ENCODE results near the gene SERPINB7.
"Not testable (repeated sequence)": the region's sequence is repeated elsewhere in the genome, so short reads cannot be mapped to it uniquely, and the experiment has no call there.

The SERPINB7 gene, protein sequence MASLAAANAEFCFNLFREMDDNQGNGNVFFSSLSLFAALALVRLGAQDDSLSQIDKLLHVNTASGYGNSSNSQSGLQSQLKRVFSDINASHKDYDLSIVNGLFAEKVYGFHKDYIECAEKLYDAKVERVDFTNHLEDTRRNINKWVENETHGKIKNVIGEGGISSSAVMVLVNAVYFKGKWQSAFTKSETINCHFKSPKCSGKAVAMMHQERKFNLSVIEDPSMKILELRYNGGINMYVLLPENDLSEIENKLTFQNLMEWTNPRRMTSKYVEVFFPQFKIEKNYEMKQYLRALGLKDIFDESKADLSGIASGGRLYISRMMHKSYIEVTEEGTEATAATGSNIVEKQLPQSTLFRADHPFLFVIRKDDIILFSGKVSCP

DNA sequence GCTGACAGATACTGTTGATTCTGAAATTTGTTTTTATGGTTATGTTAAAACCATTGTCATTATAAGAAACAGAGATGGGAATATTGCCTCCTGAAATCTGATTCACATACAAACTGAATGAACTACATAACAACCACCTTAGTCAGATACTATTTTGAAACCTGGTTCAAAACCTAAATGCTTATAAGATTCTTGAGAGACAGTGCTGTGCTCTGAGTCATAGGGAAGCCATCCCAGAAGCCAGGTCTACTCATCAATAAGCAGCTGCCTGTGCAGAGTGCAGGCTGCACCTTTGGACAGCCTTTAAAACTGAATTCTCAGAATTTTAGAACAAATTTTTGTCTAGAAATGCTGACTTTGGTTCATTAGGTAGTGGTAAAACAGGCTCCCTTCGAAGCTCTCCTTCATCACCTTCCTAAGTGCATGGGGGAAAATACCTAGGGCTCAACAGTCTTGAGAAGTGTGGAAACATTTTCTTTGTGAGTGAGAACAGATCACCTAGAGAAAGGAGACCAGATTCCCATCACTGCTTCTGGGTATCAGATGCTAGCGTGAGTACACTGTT lies at the start of gene SERPINB7:
Gene SERPINB7 (plus strand): TSS at position 253 of the 565 bp plus-strand sequence. CDS start 6,955 bp downstream, outside the sequence.
- no peak for DNase-seq (ENCODE audit: low read depth in 2 of 2)

DNA sequence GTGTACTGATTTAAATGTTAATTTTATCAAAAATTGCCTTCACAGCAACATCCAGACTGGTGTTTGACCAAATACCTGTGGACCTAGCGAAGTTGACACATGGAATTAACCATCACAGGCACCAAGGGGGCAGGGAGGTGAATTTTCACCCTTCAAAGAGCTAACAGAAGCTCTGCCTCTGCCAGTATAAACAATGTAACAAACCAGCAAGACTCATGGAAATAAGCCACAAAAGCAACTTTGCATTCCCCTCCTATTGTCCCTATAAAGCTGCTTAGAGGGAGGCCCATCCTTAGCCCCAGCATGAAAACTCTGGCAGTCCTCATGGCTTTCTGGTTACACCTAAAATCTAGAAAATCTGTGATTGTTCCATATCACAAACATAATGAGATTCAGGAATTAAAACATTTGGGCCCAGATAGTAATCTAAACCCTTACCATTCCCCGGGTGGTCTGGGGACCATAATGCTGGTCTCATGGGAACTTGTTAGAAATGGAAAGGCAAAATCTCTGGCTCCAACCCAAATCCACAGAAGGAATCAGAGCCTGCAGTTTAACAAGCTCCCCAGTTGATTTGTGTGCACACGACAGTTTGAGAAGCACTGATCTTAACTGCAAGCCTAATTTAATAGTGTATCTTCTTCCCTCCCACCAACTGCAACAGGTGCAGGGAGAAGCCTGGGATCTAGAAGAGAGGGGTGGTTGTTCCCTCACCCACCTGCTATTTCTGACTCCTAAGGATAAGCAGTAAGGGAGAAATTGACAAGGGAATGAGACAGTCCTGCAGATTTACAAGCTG lies 49.3 kb upstream of the SERPINB7 start:
- no peak for DNase-seq (ENCODE audit: low read depth in 2 of 2)

DNA sequence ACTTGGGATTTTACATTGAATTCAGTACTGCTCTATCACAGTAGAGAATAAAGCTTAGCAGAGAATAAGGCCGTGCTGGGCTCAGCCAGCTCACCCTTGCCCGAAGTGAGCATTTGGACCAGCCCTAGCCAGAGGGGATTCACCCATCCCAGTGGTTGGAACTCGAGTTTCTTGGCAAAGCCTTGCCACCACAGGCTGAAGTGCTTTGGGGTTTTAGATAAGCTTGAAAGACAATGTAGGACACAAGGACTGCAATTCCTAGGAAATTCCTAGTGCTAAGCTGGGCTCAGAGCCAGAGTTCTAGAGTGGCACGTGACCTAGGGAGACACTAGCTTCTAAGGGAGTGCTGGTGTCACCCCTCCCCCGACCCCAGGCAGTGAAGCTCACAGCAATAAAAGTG lies 44.4 kb upstream of the SERPINB7 start:
- DNase-seq (ENCODE audit: low read depth in 2 of 2), result no peak

DNA sequence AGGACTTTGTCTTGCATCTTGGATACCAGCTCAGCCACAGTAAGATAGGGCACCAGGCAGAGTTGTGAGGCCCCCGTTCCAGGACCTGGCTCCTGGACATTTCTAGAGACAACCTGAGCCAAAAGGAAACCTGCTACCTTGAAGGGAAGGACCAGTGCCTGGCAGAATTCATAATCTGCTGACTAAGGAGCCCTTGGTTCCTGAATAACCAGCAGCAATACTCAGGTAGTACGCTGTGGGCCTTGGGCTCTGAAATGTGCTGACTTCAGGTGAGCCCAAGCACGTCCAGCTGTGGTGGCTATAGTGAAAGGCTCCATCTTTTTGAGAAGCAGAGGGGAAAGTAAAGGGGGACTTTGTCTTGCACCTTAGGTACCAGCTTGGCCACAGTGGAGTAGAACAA lies 44.0 kb upstream of the SERPINB7 start:
- DNase-seq (ENCODE audit: low read depth in 2 of 2), result no peak

DNA sequence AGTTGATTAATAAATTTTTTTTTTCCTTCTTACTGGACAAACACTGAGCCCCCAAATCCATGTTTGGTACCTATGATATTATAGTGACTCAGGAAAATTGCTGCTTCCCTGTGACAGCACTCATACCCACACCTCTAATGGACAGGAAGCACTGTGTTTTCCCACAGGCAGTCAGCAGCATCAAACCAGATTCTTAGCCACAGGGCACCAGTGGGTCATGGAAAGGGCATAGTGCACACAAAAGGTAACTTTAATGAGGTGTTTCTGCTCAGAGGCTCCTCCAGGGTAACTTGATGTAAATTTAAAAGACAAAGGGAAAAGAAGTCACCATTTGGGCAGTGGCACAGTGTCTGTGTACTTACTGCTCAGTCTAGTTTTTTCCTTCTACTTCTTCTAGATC lies 38.3 kb upstream of the SERPINB7 start:
- DNase-seq (ENCODE audit: low read depth in 2 of 2), result no peak

DNA sequence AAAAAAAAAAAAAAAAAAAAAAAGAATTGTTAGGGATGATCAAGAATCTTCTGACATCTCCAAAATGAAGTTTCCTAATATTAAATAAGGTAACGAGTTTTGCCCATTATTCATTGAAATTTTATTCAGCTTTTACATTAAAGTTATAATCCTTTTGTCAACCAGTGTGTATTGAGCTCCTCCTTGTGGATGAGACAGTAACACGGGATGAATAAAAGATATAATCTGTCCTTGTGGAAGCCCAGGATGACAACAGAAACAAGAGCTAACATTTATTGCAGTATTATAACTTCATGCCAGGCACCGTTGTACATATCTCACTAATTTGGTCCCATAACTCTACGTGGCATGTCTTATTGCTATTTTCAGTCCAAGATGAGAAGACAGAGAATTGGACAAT lies 33.4 kb upstream of the SERPINB7 start:
- no peak for DNase-seq (ENCODE audit: low read depth in 2 of 2)

DNA sequence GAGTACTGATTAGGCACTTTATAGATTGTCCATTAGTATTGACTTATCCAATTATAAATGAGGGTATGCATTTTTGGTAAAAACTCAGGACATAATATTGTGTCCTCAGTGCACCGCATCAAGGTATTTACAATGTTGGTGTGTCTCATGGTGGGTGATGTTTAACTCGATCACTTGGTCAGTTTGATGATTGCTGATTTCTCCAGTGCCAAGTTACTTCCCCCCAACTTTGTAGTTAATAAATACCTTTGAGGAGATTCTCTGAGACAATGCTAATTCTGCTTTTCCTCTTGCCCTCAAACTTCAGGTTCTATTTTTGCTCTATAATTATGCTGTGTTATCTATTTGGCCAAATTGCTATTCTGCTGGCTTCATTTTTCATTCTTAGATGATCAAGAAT lies 28.2 kb upstream of the SERPINB7 start:
- no peak for DNase-seq (ENCODE audit: low read depth in 2 of 2)

DNA sequence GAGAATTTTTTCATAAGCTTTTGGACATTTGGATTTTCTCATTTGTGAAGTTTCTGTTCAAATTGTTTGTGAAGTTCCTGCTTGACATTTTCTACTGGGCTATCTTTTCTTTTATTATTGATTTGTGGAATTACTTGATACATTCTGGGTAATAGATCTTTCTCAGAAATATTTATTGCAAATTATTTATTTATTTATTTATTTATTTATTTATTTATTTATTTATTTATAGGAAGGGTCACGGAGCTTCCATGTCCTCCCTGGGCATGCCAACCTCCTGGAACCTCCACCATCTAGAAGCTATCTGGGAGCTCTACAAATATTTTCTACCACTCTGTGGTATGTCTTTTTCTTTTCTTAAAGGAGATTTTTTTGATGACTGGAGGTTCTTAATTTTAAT lies 25.7 kb upstream of the SERPINB7 start:
- no peak for DNase-seq (ENCODE audit: low read depth in 2 of 2)

DNA sequence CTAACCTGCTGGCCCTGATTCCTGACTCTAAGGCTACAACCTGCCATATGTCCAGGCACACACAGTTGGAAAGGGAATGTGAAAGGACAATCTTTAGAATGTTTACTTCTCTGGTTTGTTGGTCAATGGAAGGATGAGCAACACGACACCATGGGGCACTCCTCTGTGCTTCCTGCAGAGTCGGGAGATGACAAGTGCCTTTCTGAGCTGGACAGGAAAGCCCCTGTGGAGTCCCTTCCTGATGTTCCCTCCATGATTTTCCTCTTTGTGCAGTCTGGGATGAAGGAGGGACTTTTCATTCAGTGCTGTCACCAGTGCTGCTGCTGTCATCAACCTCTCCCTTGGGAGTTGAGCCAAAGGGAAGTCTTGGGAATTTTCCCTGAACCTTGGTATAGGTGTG lies 22.6 kb upstream of the SERPINB7 start:
- no peak for DNase-seq (ENCODE audit: low read depth in 2 of 2)

DNA sequence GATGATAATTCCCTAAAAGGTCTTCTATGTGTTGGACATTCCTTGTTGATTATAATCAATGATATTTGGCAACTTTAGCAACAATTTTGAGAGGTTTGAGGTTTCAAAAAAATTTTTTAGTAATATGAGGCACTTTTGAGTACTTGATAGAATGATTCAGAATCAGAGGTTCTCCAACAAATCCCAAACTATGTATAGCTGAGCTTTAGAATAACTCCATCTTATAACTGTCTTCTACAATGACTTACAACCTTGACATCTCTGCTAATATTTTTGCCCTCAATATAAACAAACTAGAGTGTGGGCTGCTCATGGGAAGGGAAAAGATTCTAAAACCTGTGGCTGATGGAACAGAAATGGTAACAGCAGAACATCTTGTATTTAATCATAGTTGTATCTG lies 21.5 kb upstream of the SERPINB7 start:
- no peak for DNase-seq (ENCODE audit: low read depth in 2 of 2)

DNA sequence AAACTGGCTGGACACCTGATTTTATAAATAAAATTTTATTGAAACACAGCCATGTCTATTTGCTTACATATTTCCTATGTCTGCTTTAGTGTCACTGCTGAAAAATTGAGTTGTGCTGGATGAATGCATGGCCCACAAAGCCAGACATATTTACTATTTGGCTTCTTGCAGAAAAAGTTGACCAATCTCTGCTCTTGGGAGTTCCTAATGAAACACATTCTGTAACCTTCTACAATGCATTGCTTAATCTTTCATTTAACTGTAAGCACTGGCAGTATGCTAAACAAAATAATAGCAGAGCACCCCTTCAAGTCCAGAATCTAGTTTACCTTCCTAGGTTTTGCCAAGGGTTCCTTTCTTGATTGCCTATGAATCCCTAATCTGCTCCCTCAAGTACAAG lies 17.7 kb upstream of the SERPINB7 start:
- DNase-seq (ENCODE audit: low read depth in 2 of 2), result no peak

DNA sequence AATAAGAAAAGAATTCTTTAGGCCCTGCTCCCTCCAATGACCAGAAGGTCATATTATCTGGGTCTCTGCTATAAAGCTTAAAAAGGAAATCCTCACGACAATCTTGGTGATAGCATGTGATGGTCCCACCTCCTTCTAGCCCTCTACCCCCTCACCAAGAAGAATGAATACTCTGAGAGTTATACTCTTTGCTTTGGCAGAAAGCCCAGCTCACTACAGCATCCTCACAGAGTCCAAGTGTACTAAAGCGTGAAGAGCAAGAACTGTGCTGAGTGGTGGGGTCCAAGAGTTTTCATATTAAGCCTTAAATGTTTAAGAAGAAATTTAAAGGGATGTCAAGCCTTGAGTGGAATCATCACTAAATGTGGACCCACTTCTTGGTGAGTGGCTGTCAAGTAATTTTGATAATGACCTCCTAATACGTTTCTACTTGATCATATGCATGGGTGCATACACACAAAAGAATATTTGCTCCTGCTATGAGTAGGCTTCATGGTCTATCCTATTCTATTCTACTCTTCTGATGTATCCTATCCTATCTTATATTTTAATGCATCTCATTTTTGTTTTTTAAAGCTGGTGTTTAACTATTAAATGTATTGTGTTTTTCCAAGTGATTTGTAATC lies 16.5 kb upstream of the SERPINB7 start:
- DNase-seq (ENCODE audit: low read depth in 2 of 2), result no peak

DNA sequence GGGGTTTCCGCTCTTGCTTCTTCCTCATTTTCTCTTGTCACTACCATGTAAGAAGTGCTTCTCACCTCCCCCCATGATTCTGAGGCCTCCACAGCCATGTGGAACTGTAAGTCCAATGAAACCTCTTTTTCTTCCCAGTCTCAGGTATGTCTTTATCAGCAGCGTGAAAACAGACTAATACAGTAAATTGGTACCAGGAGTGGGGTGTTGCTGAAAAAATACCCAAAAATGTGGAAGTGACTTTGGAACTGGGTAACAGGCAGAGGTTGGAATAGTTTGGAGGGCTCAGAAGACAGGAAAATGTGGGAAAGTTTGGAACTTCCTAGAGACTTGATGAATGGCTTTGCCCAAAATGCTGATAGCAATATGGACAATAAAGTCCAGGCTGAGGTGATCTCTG lies 15.4 kb upstream of the SERPINB7 start:
- DNase-seq (ENCODE audit: low read depth in 2 of 2), result not testable (repeated sequence)

DNA sequence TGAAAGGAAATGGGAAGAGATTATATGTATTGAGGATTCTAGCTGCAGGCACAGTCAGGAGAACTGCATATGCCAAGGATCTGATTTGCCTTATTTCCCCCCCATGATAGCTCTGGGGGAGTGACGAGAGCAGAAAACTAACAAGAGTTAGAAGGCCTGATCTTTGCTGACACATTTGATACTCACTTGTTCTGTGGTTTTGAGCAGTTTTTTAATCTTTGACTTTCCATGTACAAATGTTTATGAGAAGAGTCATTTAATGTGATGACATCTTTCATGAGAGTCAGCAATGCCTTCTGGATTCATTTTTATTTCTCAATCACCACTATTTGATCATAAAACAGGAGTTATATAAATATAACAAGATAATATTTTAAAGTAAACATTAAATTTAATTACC lies 12.7 kb upstream of the SERPINB7 start:
- no peak for DNase-seq (ENCODE audit: low read depth in 2 of 2)

DNA sequence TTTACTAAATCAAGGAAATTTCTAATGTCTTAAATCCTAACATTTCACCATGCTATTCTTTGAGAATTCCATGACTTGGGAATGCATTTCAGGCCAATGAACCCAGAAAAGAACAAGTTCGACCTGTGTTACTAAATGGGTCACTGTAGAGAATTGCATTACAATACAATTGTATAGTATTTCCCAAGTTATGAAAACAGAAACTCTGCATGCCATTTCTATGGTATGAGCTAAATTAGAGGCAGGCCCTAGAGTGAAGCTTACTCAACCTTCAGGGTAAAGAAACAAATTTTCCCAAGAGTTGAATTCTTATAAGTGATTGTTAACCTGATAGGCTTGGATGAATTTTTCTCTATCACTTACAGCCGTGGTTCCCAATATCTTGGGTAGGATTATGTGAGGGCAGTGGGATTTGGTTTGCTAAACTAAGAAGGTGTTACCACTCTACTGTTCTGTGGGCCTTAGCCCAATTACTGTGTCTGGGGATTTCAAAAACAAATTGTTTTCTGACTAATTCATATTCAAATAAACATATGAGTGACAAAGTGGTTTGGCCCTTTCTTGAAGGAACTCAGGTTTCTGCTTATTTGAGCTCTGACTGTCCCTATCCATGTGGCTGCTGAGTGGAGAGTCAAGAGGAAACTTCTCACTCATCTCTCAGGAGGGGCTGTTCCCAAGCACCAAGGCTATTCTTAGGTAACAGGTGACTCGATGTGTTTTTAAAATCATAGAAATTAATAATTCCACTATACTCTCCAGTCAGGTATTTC lies 11.2 kb upstream of the SERPINB7 start:
- no peak for DNase-seq (ENCODE audit: low read depth in 2 of 2)

DNA sequence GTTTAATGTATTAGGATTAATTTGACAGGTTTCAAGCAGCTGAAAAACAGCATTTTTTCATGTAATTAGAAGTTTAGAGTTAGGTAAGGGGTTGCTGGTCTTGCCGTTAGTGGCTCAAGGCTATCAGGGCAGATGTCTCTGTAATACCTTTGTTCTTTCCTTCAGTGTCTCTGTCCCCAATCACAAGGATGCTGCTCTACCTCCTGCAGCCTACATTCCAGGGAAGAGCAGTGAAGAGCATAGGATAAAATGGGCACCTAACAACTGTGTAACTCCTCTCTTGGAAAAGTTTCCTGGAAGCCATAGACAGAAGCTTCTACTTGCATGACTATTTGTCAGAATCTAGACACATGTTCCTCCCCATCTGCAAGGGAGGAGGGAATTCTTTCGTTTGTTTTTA lies 9.4 kb upstream of the SERPINB7 start:
- no peak for DNase-seq (ENCODE audit: low read depth in 2 of 2)

DNA sequence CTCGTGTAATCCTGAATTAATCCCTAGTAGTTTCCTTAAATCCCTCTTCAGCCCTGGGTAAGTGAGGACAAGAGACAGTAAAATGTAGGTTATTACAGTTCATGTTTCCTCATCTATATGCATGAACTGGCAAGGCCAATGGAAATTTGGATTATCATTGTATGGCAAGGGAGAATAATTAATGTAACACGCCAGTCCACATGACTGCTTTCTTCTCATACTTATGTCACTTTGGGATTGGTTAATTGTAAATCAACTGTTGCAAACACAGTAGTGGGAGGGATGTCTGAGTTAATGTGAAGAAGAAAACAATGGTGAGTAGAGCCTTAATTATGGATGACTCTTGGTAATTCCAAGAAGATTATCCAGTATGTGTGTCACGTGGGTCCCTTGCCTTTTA lies 1.7 kb upstream of the SERPINB7 start:
- no peak for DNase-seq (ENCODE audit: low read depth in 2 of 2)

DNA sequence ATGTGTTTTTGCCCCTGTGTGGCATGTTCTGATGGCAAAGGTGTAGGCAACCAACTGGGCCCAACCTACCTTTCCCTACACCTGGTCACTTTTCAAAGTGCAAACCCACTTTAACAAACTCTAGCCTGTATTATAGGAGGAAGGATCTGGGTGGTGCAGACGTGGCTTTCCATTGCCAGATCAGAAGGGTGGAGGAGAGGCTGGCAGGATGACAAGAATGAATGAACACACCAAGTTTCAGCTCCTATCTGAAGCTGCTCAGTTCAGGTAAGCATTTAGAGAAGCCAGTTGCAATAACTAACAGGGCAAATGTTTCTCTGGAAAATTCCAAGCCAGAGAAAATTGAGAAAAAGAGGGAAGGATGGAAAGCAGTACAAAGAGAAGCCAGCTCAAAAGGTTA lies 707 bp upstream of the SERPINB7 start:
- DNase-seq (ENCODE audit: low read depth in 2 of 2), result no peak

DNA sequence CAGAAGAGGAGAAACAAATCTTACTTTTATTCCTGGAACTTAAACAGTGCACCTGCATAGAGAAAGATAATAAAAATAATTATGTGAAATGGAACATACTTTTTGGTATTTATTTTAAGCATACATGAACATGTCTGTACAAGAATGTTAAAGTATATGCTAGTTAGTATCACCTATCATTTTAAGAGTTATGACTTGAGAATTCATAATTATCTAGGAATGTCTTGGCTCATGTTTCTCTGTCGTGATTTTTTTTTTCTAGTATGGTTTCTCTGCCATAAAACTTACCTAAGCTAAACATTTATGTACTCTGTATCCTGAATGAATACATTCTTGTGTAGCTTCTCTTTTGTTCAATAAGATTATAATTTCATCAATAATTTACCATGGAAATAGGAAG lies 4.2 kb downstream of the SERPINB7 start:
- no peak for DNase-seq (ENCODE audit: low read depth in 2 of 2)

DNA sequence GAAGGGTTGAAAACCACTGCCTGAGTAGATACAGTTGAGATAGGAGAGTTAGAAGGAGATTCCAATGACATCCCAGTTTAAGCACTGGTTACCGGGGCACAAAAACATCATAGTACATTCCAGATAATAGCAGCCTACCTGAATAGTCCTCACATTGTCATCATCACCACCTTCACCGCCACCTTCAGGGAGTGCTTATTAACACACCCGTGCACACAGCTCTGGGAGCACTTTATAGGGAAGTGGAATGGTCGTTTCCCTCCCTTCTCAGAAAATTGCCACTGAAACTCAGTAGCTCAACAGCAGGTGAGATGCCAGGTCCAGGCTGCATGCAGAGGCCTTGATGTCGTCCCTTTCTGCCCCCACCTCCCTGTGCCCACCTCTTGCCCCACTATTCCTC lies 8.2 kb downstream of the SERPINB7 start:
- no peak for DNase-seq (ENCODE audit: low read depth in 2 of 2)

DNA sequence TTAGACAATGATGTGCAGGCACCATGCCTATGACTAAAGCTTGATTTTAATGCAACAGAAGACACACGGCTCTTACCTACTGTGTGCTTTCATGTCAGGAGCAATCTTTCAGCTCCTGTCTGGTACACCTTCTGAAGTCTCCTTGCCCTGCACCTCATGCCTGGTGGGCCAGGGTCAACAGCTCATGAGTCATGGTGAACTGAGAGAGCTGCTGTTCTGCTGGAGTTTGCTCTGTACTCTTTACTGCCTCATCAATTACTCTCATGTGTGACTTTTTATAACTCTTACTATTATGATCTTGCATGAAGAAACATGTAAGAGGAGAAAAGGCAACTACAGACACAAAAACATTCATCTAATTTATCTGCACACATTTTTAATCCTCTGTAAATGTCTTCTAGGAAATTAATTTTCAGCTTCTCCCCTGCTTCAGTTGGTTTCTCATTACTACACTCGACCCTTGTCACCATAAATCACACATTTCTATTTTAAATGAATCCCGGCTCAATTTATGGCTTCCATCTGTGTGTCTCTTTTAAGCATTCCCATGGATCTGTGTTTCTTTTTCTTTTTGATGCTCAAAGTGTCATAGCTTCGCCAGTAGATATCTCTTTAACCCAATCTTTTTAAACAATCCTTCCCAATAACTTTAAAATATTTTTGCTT lies 9.7 kb downstream of the SERPINB7 start:
- DNase-seq (ENCODE audit: low read depth in 2 of 2), result no peak
